H1 (cell line): ENCODE data around the gene PTPRF. TPM values are rescaled to one million over a fixed set of nuclear protein-coding genes. Genes with fewer than 3 reads are reported as not detected.

ENCODE experiments used
- CTCF ChIA-PET: fragments of 300-600 bp; sonication (Branson Sonifier 250); formaldehyde crosslinking; loops from one replicate; lab custom pipeline; 2021; ENCODE audit not compliant: partially characterized antibody; lab: Charles Lee
- POLR2A ChIA-PET: fragments of 300-600 bp; sonication (Branson Sonifier 250); formaldehyde crosslinking; loops from one replicate; lab custom pipeline; 2021; ENCODE audit warnings: inconsistent platforms; ENCODE audit not compliant: partially characterized antibody; lab: Charles Lee
- DNase-seq, 2 experiments: peaks; one replicate each; pipeline versions ENCODE4 v3.0.0 to v3.0.0-alpha.2; 2010 to 2022; ENCODE audit warnings: low spot score in 2 of 2, low read depth in 1 of 2, mixed read lengths in 1 of 2
- FAIRE-seq: peaks from 2 replicates; lab custom pipeline; 2011; peaks lifted over from hg19 to GRCh38; lab: Jason Lieb, UNC
- H2AFZ ChIP-seq: 2 replicates; pipeline ENCODE4 v1.8.1; 2012; ENCODE audit warnings: low read length, inconsistent platforms
- H2AK5ac ChIP-seq: 2 replicates; pipeline ENCODE4 v1.6.1; 2013; ENCODE audit warnings: low read depth, low read length
- H2BK120ac ChIP-seq: replicated peaks from 2 replicates; pipeline ENCODE3; 2013; ENCODE audit warnings: low read depth, low read length, inconsistent platforms
- H2BK12ac ChIP-seq: 2 replicates; pipeline ENCODE4 v1.6.1; 2013; ENCODE audit warnings: low read depth, low read length
- H2BK15ac ChIP-seq: 2 replicates; pipeline ENCODE4 v1.6.1; 2013; ENCODE audit warnings: low read length
- H2BK20ac ChIP-seq: 2 replicates; pipeline ENCODE4 v1.6.1; 2013; ENCODE audit warnings: low read length
- H2BK5ac ChIP-seq: 2 replicates; pipeline ENCODE4 v1.6.1; 2013; ENCODE audit warnings: low read depth, low read length
- H3K14ac ChIP-seq: 2 replicates; pipeline ENCODE4 v1.6.1; 2013; ENCODE audit warnings: inconsistent platforms; ENCODE audit not compliant: insufficient read length
- H3K18ac ChIP-seq: 2 replicates; pipeline ENCODE4 v1.6.1; 2013; ENCODE audit warnings: low read length; ENCODE audit errors: extremely low read depth
- H3K23ac ChIP-seq: 2 replicates; pipeline ENCODE4 v1.6.1; 2013; ENCODE audit warnings: inconsistent platforms; ENCODE audit not compliant: insufficient read length
- H3K23me2 ChIP-seq: 2 replicates; pipeline ENCODE4 v1.6.1; 2013; ENCODE audit warnings: low read depth, low read length
- H3K27ac ChIP-seq: 2 replicates; pipeline ENCODE4 v1.6.1; 2011; ENCODE audit warnings: low read depth, low read length, inconsistent platforms
- H3K27me3 ChIP-seq, 4 experiments: replicated peaks in 1 of 4; 1 replicate in 1 of 4; 2 replicates in 3 of 4; pipeline versions ENCODE4 v1.6.1 to v1.8.1; 2011 to 2013; ENCODE audit warnings: low read length in 3 of 4, mild to moderate bottlenecking in 3 of 4, inconsistent platforms in 2 of 4, mixed read lengths in 2 of 4, moderate library complexity in 1 of 4; ENCODE audit not compliant: control insufficient read depth in 3 of 4, insufficient read depth in 3 of 4; ENCODE audit errors: extremely low read depth in 1 of 4
- H3K36me3 ChIP-seq, 4 experiments: 2 replicates each; pipeline versions ENCODE4 v1.6.1 to v1.8.1; 2011 to 2013; ENCODE audit warnings: mild to moderate bottlenecking in 4 of 4, low read length in 3 of 4, moderate library complexity in 2 of 4, control low read depth in 1 of 4, inconsistent platforms in 1 of 4; ENCODE audit not compliant: insufficient read depth in 4 of 4, control insufficient read depth in 2 of 4
- H3K4ac ChIP-seq: replicated peaks from 2 replicates; pipeline ENCODE3; 2013; ENCODE audit warnings: low read length, low read depth, mixed read lengths, inconsistent platforms; ENCODE audit not compliant: insufficient read length
- H3K4me1 ChIP-seq, 4 experiments: replicated peaks in 1 of 4; 1 replicate in 1 of 4; 2 replicates in 3 of 4; pipeline versions ENCODE4 v1.6.1 to v1.8.1; 2011 to 2013; ENCODE audit warnings: low read length in 3 of 4, inconsistent platforms in 2 of 4, mixed read lengths in 1 of 4; ENCODE audit not compliant: insufficient read depth in 4 of 4, control insufficient read depth in 3 of 4
- H3K4me2 ChIP-seq, 2 experiments: 2 replicates each; pipeline versions ENCODE4 v1.6.1 to v1.8.1; 2011 to 2013; ENCODE audit warnings: low read depth in 2 of 2, low read length in 2 of 2, control low read depth in 1 of 2, inconsistent platforms in 1 of 2, mild to moderate bottlenecking in 1 of 2; ENCODE audit not compliant: insufficient read depth in 1 of 2
- H3K4me3 ChIP-seq, 4 experiments: fragments of 200-600, 300-600 bp in 1 of 4; sonication (generic), shearing (Covaris generic), sonication (Bioruptor Twin) in 1 of 4; 2 replicates each; pipeline versions ENCODE4 v1.5.1 to v1.8.1; 2011 to 2016; ENCODE audit warnings: low read length in 4 of 4, low read depth in 3 of 4, control low read depth in 2 of 4, inconsistent platforms in 2 of 4, mild to moderate bottlenecking in 2 of 4, mixed read lengths in 1 of 4, moderate library complexity in 1 of 4; ENCODE audit not compliant: insufficient read depth in 2 of 4; ENCODE audit errors: extremely low read depth in 1 of 4
- H3K56ac ChIP-seq: replicated peaks from 2 replicates; pipeline ENCODE3; 2013; ENCODE audit warnings: low read depth, mild to moderate bottlenecking, mixed read lengths, low read length, inconsistent platforms; ENCODE audit not compliant: insufficient read length
- H3K79me1 ChIP-seq: 2 replicates; pipeline ENCODE4 v1.6.1; 2013; ENCODE audit warnings: low read depth, low read length, control low read depth
- H3K79me2 ChIP-seq, 2 experiments: 2 replicates each; pipeline versions ENCODE4 v1.6.1 to v1.8.1; 2012 to 2013; ENCODE audit warnings: low read length in 2 of 2, mild to moderate bottlenecking in 2 of 2, inconsistent platforms in 1 of 2; ENCODE audit not compliant: insufficient read depth in 2 of 2, control insufficient read depth in 1 of 2
- H3K9ac ChIP-seq, 4 experiments: replicated peaks in 1 of 4; 1 replicate in 1 of 4; 2 replicates in 3 of 4; pipeline versions ENCODE4 v1.6.1 to v1.8.1; 2011 to 2013; ENCODE audit warnings: low read depth in 3 of 4, low read length in 3 of 4, control low read depth in 2 of 4, mild to moderate bottlenecking in 2 of 4, moderate library complexity in 2 of 4, inconsistent platforms in 1 of 4; ENCODE audit errors: extremely low read depth in 1 of 4
- H3K9me3 ChIP-seq, 2 experiments: 2 replicates each; pipeline versions ENCODE4 v1.6.1 to v1.8.1; 2012 to 2013; ENCODE audit warnings: mild to moderate bottlenecking in 2 of 2, moderate library complexity in 2 of 2, control low read depth in 1 of 2, inconsistent platforms in 1 of 2, low read depth in 1 of 2, low read length in 1 of 2, mixed read lengths in 1 of 2; ENCODE audit not compliant: insufficient read depth in 2 of 2
- H4K20me1 ChIP-seq, 2 experiments: replicated peaks in 1 of 2; 2 replicates each; pipeline versions ENCODE3 to v1.8.1; 2011 to 2013; ENCODE audit warnings: inconsistent platforms in 2 of 2, low read length in 2 of 2, mild to moderate bottlenecking in 1 of 2; ENCODE audit not compliant: insufficient read depth in 2 of 2, control insufficient read depth in 1 of 2
- H4K5ac ChIP-seq: 2 replicates; pipeline ENCODE4 v1.6.1; 2013; ENCODE audit warnings: low read length, low read depth, mixed read lengths, inconsistent platforms; ENCODE audit not compliant: insufficient read length
- H4K8ac ChIP-seq: 2 replicates; pipeline ENCODE4 v1.8.0; 2013; ENCODE audit warnings: mild to moderate bottlenecking, moderate library complexity, low read length, inconsistent platforms; ENCODE audit not compliant: insufficient read depth; ENCODE audit errors: extremely low read depth
- H4K91ac ChIP-seq: replicated peaks from 2 replicates; pipeline ENCODE3; 2013; ENCODE audit warnings: low read length, mixed read lengths, inconsistent platforms; ENCODE audit not compliant: insufficient read length
- GABPA ChIP-seq: IDR thresholded peaks from 2 replicates; pipeline ENCODE4 v1.6.1; 2011; ENCODE audit warnings: mild to moderate bottlenecking, low read length, moderate library complexity, borderline replicate concordance; ENCODE audit not compliant: insufficient read depth
- PHF8 ChIP-seq: fragments of 200-600 bp; sonication (generic); conservative IDR thresholded peaks from 2 replicates; pipeline ENCODE4 v1.7.1; 2012; ENCODE audit warnings: low read depth, mild to moderate bottlenecking, inconsistent platforms, low read length, moderate library complexity
- SP1 ChIP-seq: IDR thresholded peaks from 2 replicates; pipeline ENCODE4 v1.6.1; 2011; ENCODE audit warnings: low read depth, low read length
- ZNF274 ChIP-seq: IDR thresholded peaks from 2 replicates; pipeline ENCODE4 v1.7.0; 2012; ENCODE audit warnings: low read length, borderline replicate concordance; ENCODE audit errors: extremely low read depth
- WGBS, 2 experiments: shearing (Covaris generic) in 1 of 2; methylation state at CpG; one replicate each; pipeline versions ENCODE4 v1.1.6 to v1.1.7; 2013 to 2015; ENCODE audit warnings: low lambda C conversion rate in 2 of 2, mixed read lengths in 2 of 2, inconsistent platforms in 1 of 2, low coverage in 1 of 2, missing lambda C conversion rate in 1 of 2; ENCODE audit not compliant: insufficient replicate concordance in 2 of 2, insufficient coverage in 1 of 2, insufficient read length in 1 of 2; ENCODE audit errors: extremely low coverage in 1 of 2, missing lambda C conversion rate in 1 of 2; 5-methylcytosine and 5-hydroxymethylcytosine counted together
- polyA plus RNA-seq, 7 experiments: library from polyadenylated mRNA; depleted of rRNA in 3 of 7; stranded (reverse) in 5 of 7; unstranded in 2 of 7; fragments of >200 nt in 5 of 7; fragments of 200-250 nt in 2 of 7; gene quantifications; 1 replicate in 5 of 7; 2 replicates in 1 of 7; 4 replicates in 1 of 7; pipeline versions ENCODE4 v1.2.1 to v1.2.3, GENCODE V29; 2011 to 2013; ENCODE audit warnings: missing spikeins in 2 of 7, mixed read lengths in 2 of 7
- total RNA-seq: library from RNA; stranded (reverse); fragmentation: NEBNext Ultra II Directional; extraction: Animal tissue kit (Norgen Biotek cat#: 25700); gene quantifications from 2 replicates; pipeline ENCODE4 v1.2.1, GENCODE V29; 2021

Gene PTPRF
- total and polyA plus RNA-seq, 2 of the 8 experiments (the other 6 are each of a cell fraction or from before 2014, with no cell fraction given), result 136 to 231 TPM

GRCh38 chr1:43534256-43534655 is 3.6 kb downstream of the PTPRF start:
- no peak overlapping the region for H3K18ac ChIP-seq
- ChIA-PET CTCF (interaction anchor here (0.7 to 10.8 kb wide), 9 partner anchors 14 to 114 kb away, joined by 3 to 169 read pairs (median 4); no protein-coding TSS in a partner anchor), POLR2A (interaction anchor here (0.7 to 15.4 kb wide), 6 partner anchors 14 to 126 kb away, joined by 3 to 270 read pairs (median 6); partner anchors contain the start of gene KDM4A)
- no peak for DNase-seq
- H3K79me2 ChIP-seq, result peaks cover 32 to 71% of the 10 kb centered on the region in 2 experiments
- 82% methylated on average over 2 of the region's 2 CpGs; no CpG with 5 or more reads in 1 of the 2 experiments for WGBS, 2 experiments
- H3K27ac ChIP-seq, result no peak overlapping the region
- H3K27me3 ChIP-seq, result peaks cover 0 to 9% (median 6%) of the 10 kb centered on the region in 4 experiments; a peak in 5 of 7 replicates
- no peak overlapping the region for H4K5ac ChIP-seq
- peaks cover 45% of the 10 kb centered on the region for H3K79me1 ChIP-seq
- no peak overlapping the region for H3K14ac ChIP-seq
- H3K4ac ChIP-seq, result no peak overlapping the region
- H4K20me1 ChIP-seq, result peaks cover 36 to 50% of the 10 kb centered on the region in 2 experiments
- H4K91ac ChIP-seq, result no peak overlapping the region
- H3K23me2 ChIP-seq, result peaks cover 11% of the 10 kb centered on the region
- no peak overlapping the region for H3K4me2 ChIP-seq
- no peak overlapping the region for H3K23ac ChIP-seq
- H2AFZ ChIP-seq, result no peak overlapping the region
- H3K4me3 ChIP-seq, result no peak overlapping the region
- TF ChIP-seq ZNF274 (no peak), PHF8 (no peak), GABPA (no peak), SP1 (no peak)
- TF ChIP-seq, all 59 proteins: peak for 0
- H2AK5ac ChIP-seq, result no peak overlapping the region
- peaks cover 0 to 8% (median 7%) of the 10 kb centered on the region in 4 experiments; a peak in 5 of 8 replicates for H3K36me3 ChIP-seq
- H3K9me3 ChIP-seq, result no peaks in the 10 kb centered on the region
- H2BK15ac ChIP-seq, result no peak overlapping the region
- H4K8ac ChIP-seq, result no peak overlapping the region
- no peak overlapping the region for H3K9ac ChIP-seq
- H3K56ac ChIP-seq, result no peak overlapping the region
- no peak for FAIRE-seq
- H3K4me1 ChIP-seq, result peaks cover 15 to 29% (median 23%) of the 10 kb centered on the region in 4 experiments
- no peak overlapping the region for H2BK12ac ChIP-seq
- H2BK120ac ChIP-seq, result no peak overlapping the region
- H2BK20ac ChIP-seq, result no peak overlapping the region
- no peak overlapping the region for H2BK5ac ChIP-seq
